Adrenal gland (tissue), 12 donors: ENCODE data around the gene CTSS. TPM values are rescaled to one million over a fixed set of nuclear protein-coding genes. Genes with fewer than 3 reads are reported as not detected.
"Not testable (repeated sequence)": the region's sequence is repeated elsewhere in the genome, so short reads cannot be mapped to it uniquely, and the experiment has no call there.

Source experiments
- DNase-seq, 7 donors: peaks; one replicate each; pipeline ENCODE4 v3.0.0-alpha.2; 2019 to 2020
- H3K27ac ChIP-seq, 5 donors: fragments of 200-600 bp; sonication (generic) in 4 of 5; 1 replicate in 3 of 5; 2 replicates in 2 of 5; pipeline versions ENCODE4 v1.5.1 to v1.8.0; 2016 to 2020; ENCODE audit warnings: mild to moderate bottlenecking in 1 of 5
- H3K27me3 ChIP-seq: fragments of 200-600 bp; 2 replicates; pipeline ENCODE4 v1.8.0; 2021
- H3K36me3 ChIP-seq, 2 donors: fragments of 200-600 bp; replicated peaks in 1 of 2; 1 replicate in 1 of 2; 2 replicates in 1 of 2; pipeline versions ENCODE4 v1.5.1 to v1.8.0; 2018 to 2022
- H3K4me1 ChIP-seq, 2 donors: fragments of 200-600 bp; replicated peaks in 1 of 2; 1 replicate in 1 of 2; 2 replicates in 1 of 2; pipeline versions ENCODE4 v1.5.1 to v1.8.0; 2018 to 2021
- H3K4me3 ChIP-seq, 4 donors: fragments of 200-600 bp; sonication (generic) in 3 of 4; one replicate each; pipeline ENCODE4 v1.5.1; 2016 to 2018
- H3K9me3 ChIP-seq, 3 donors: fragments of 200-600 bp; sonication (generic) in 1 of 3; replicated peaks in 1 of 3; 1 replicate in 2 of 3; 2 replicates in 1 of 3; pipeline versions ENCODE4 v1.5.1 to v1.8.0; 2016 to 2021
- POLR2A ChIP-seq, 2 donors: fragments of 450-650 bp; IDR thresholded peaks; one replicate each; pipeline ENCODE4 v1.6.1; 2017; ENCODE audit warnings: antibody characterized with exemption in 2 of 2, mild to moderate bottlenecking in 2 of 2, moderate library complexity in 1 of 2
- WGBS, 4 donors: extraction: QIAGEN DNeasy Blood & Tissue Kit in 2 of 4; methylation state at CpG; one replicate each; pipeline versions ENCODE4 v1.1.5 to v1.1.7; 2013 to 2017; 5-methylcytosine and 5-hydroxymethylcytosine counted together
- intact Hi-C, 2 donors: fragments of 100-400 bp; cut with DNase I; formaldehyde crosslinking; loops; one replicate each; pipeline versions ENCODE4 v1.14.1 to v1.15.0; 2022 to 2023
- polyA plus RNA-seq, 3 donors: library from polyadenylated mRNA; stranded (reverse); fragments of 200-250 nt in 2 of 3; fragments of 350-450 nt in 1 of 3; fragmentation: Illumina TruSeq in 1 of 3; extraction: RNeasy Lipid Tissue Mini Kit (QIAGEN cat#74804) in 1 of 3; gene quantifications; one replicate each; pipeline ENCODE4 v1.2.3, GENCODE V29; 2013 to 2014
- total RNA-seq, 9 donors: library from RNA; depleted of rRNA in 4 of 9; stranded (reverse); fragments of >200 nt in 4 of 9; fragments of 120-200 nt in 1 of 9; fragmentation: NEBNext Ultra II Directional in 1 of 9; extraction: Animal tissue kit (Norgen Biotek cat#: 25700) in 1 of 9; gene quantifications; one replicate each; pipeline versions ENCODE4 v1.1.0 to v1.2.4, GENCODE V29; 2013 to 2023
- TF ChIP-seq, protein P1 (sequence below), 6 experiments: fragments of 450-650 bp in 4 of 6; fragments of 200-600 bp in 2 of 6; sonication (generic) in 1 of 6; IDR thresholded peaks; 1 replicate in 5 of 6; 2 replicates in 1 of 6; pipeline versions ENCODE4 v1.5.1 to v1.8.0; 2016 to 2021; ENCODE audit warnings: antibody characterized with exemption in 6 of 6, mild to moderate bottlenecking in 2 of 6, moderate library complexity in 1 of 6
- donor health status: healthy with polysubstance abuse.
- donor health status: Bipolar disorder and iron deficiency.
- donor health status: DM: yes; HTN: yes; CAD: no.
- donor health status: DM: no; HTN: no; CAD: no.
- donor health status: DM: no; HTN: no; CAD: no.
- donor health status: DM: yes; HTN: yes; CAD: no.

CTSS gene
- total and polyA plus RNA-seq, 12 donors, result 12.1 to 175 (median 97.1) TPM

DNA sequence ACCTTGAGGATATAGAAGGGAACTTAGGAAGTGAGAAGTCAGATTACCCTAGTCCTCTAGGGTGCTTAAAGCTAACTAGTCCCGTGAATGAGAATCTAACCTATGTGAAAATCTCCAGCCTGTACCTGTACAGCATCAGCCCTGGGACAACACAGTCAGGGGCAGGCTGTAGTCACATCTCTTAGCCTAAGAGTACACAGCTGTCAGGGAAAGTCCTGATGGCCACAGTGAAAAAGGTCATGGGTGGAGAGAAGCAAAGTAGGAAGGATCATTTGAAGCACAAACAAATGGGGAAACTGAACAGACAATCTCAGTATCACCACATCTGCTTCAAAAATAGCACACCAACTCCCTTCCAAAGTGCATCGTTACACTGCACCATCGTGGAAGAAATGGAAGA lies 30.8 kb upstream of the CTSS start:
- H3K27me3 ChIP-seq, result no peaks in the 10 kb centered on the region
- no peak for DNase-seq
- TF ChIP-seq POLR2A (IDR thresholded peaks at IDR 0.05), result no peak
- TF ChIP-seq, protein P1, sequence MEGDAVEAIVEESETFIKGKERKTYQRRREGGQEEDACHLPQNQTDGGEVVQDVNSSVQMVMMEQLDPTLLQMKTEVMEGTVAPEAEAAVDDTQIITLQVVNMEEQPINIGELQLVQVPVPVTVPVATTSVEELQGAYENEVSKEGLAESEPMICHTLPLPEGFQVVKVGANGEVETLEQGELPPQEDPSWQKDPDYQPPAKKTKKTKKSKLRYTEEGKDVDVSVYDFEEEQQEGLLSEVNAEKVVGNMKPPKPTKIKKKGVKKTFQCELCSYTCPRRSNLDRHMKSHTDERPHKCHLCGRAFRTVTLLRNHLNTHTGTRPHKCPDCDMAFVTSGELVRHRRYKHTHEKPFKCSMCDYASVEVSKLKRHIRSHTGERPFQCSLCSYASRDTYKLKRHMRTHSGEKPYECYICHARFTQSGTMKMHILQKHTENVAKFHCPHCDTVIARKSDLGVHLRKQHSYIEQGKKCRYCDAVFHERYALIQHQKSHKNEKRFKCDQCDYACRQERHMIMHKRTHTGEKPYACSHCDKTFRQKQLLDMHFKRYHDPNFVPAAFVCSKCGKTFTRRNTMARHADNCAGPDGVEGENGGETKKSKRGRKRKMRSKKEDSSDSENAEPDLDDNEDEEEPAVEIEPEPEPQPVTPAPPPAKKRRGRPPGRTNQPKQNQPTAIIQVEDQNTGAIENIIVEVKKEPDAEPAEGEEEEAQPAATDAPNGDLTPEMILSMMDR (IDR thresholded peaks at IDR 0.05), result no peak
- intact Hi-C loops, result no loop called here
- no peaks in the 10 kb centered on the region for H3K4me1 ChIP-seq
- WGBS, 4 donors, result 81 to 94% (median 88%) methylated on average over 3 of the region's 3 CpGs
- H3K9me3 ChIP-seq, result no peaks in the 10 kb centered on the region
- no peak overlapping the region for H3K4me3 ChIP-seq
- peaks cover 0 to 38% of the 10 kb centered on the region in 2 donors for H3K36me3 ChIP-seq
- no peak overlapping the region for H3K27ac ChIP-seq

DNA sequence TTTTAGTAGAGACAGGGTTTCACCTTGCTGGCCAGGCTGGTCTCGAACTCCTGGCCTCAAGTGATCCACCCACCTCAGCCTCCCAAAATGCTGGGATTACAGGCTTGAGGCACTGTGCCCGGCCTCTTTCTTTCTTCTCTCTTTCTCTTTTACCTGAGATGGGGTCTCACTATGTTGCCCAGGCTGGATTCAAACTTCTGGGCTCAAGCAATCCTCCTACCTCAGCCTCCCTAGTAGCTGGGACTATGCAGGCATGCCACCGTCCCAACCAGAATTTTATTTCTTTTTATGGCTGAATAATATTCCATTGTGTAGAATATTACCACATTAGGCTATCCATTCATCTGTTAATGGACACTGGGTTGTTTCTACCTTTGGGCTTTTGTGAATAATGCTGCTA lies 28.2 kb upstream of the CTSS start:
- H3K27ac ChIP-seq, H3K9me3 ChIP-seq, intact Hi-C loops, H3K4me1 ChIP-seq, H3K4me3 ChIP-seq, DNase-seq, H3K27me3 ChIP-seq: not testable (repeated sequence)
- WGBS, 4 donors, result 90 to 98% (median 96%) methylated on average over 3 of the region's 3 CpGs
- H3K36me3 ChIP-seq, result peaks cover 0 to 25% of the 10 kb centered on the region in 2 donors

DNA sequence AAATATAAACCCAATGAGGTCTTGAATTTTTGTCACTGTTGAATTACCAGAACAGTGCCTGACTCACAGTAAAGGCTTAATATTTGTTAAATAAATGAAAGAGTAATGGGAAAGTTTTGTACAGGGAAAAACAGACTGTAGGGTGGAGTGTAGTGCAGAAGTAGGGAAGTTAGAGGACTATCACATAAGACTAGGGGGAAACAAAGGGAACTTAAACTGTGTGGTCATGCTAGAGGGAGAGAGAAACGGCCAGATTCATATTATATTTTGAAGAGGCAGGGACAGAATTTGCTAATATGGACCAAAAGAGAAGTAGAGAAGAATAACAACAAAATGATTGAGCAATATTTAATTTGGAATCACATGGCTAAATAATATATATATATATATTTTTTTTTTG lies 27.6 kb upstream of the CTSS start:
- H3K36me3 ChIP-seq, result peaks cover 0 to 19% of the 10 kb centered on the region in 2 donors
- H3K9me3 ChIP-seq, result no peaks in the 10 kb centered on the region
- TF ChIP-seq POLR2A (IDR thresholded peaks at IDR 0.05), result no peak
- TF ChIP-seq, protein P1 (IDR thresholded peaks at IDR 0.05), result no peak
- peaks cover 0 to 5% of the 10 kb centered on the region in 2 donors for H3K4me1 ChIP-seq
- no peaks in the 10 kb centered on the region for H3K27me3 ChIP-seq
- 67 to 79% (median 76%) methylated on average over 1 of the region's 1 CpG for WGBS, 4 donors
- no peak for DNase-seq
- intact Hi-C loops, result no loop called here
- H3K4me3 ChIP-seq, result no peak overlapping the region
- H3K27ac ChIP-seq, result no peak overlapping the region

DNA sequence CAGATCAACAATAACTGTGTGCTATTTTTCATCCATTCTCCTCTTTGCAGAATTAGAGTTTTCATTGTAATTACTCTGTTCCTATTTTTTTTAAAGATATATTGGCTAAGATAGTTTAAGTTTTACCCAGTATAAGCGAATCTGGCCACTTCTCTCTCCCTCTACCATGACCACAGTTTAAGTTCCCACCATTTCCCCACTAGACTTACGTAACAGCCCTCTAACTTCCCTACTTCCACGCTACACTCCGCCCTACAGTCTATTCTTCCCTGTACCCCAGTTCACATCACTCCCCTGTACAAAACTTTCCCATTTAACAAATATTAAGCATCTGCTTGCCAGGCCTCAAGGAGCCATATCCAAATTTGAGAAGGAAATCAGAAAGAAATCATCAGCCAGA lies 26.0 kb upstream of the CTSS start:
- Histone ChIP-seq H3K4me3 (no peak overlapping the region), H3K9me3 (no peaks in the 10 kb centered on the region), H3K27me3 (no peaks in the 10 kb centered on the region), H3K4me1 (peaks cover 0 to 6% of the 10 kb centered on the region in 2 donors), H3K27ac (no peak overlapping the region), H3K36me3 (peaks cover 0 to 6% of the 10 kb centered on the region in 2 donors)
- 82 to 93% (median 86%) methylated on average over 4 of the region's 4 CpGs for WGBS, 4 donors
- TF ChIP-seq, protein P1 (IDR thresholded peaks at IDR 0.05), result no peak
- TF ChIP-seq POLR2A (IDR thresholded peaks at IDR 0.05), result no peak
- DNase-seq, result no peak
- intact Hi-C loops, result no loop called here

DNA sequence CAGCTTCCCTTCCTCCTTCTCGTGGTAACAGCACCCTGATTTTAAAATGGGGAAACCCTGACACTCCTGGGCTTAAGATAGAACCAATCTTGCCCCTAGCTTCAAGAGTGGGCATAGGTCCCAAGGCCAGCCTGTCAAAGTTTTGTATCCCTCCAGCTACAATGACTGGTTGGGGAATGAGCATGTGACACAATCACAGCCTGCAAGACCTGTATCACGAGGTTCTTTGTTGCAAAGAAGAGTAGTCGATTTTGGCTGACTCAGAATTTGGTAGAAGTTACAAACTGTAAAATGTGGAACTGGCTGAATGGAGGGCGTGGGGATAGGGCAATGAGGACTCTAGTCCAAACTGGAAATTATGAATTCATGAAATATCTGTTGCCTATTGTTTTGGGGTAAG lies 23.8 kb upstream of the CTSS start:
- peak; percentile 29 to 68 (median 59) for DNase-seq
- peaks cover 0 to 6% of the 10 kb centered on the region in 2 donors for H3K4me1 ChIP-seq
- no peaks in the 10 kb centered on the region for H3K9me3 ChIP-seq
- intact Hi-C loops, result no loop called here
- TF ChIP-seq POLR2A (IDR thresholded peaks at IDR 0.05), result no peak
- TF ChIP-seq, protein P1 (IDR thresholded peaks at IDR 0.05), result no peak
- 37 to 47% (median 47%) methylated on average over 4 of the region's 4 CpGs for WGBS, 4 donors
- no peaks in the 10 kb centered on the region for H3K27me3 ChIP-seq
- no peak overlapping the region for H3K4me3 ChIP-seq
- H3K27ac ChIP-seq, result no peak overlapping the region
- no peaks in the 10 kb centered on the region for H3K36me3 ChIP-seq
